ENCODE results near the gene HOXC13. TPM values are rescaled to one million over a fixed set of nuclear protein-coding genes. Genes with fewer than 3 reads are reported as not detected.

The HOXC13 gene
- polyA plus RNA-seq, 3 donors: 0.11 TPM; not detected in 2

DNA sequence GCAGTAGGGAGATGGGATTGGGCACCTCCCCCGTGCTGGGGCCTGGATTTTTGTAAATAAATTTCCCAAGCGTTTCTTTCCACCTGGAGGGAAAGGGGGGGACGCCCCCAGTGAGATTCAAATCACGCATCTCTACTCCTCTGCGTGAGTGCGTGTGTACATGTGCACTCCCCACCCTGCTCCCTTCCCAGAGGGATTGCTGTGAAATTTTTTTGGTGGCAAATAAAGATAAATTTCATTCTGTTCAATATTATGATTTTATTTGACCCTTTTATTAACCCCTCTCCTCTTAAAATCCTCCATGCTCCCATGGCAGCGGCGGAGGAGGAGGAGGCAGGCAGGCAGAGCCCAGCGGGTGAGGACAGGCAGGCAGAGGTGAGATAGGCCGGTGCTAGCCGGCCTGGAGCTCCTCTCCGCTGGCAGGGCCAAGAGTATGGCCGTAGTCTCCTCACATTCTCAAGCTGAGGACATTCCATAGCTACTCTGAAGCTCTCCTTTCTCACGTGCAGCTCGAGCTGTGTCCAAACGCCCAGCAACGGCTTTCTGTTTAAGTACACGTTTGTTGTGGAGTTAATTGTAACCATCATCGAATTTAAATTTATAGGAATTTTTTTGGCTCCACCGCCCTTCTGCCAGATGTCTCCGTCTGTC, 37.7 kb downstream of the HOXC13 start:
- DNase-seq (ENCODE audit: extremely low read depth in 1 of 11, low read depth in 9 of 11, low spot score in 4 of 11): no peak

DNA sequence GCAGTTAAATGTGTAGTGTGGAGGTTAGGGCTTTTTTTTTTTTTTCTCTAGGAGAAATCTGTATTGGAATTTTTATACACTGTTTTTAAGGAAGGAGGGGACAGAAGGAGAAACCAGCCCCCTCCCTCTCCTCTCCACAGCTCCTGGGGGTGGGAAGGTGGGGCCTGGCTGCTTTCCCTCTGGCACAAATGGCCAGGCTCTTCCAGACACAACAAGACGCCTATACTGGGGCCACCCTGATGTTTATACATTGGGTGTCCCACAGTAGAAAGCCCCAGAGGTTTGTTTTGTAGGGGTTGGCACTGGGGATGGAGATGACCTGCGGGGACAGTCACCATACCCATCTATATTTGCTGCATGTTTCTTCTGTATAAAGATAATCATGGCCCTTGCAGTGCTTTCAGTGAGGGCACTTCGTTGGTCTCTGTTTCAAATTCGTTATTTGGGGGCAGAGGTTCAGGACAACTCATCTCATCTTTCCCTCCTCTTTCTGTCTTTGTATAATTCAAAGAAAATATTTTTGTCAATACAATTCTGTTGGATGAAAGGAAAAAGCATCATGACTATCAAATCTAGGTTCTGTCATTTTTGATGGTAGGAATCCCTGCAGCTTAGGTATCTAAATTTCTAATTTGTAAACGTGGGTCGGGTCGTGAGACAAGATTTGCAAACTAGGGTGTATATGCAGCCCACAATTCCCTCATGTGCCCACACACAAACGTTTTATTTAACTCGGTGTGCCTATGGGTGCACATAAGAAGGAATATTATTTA, 38.4 kb downstream of the HOXC13 start:
- DNase-seq (ENCODE audit: extremely low read depth in 1 of 11, low read depth in 9 of 11, low spot score in 4 of 11): no peak

DNA sequence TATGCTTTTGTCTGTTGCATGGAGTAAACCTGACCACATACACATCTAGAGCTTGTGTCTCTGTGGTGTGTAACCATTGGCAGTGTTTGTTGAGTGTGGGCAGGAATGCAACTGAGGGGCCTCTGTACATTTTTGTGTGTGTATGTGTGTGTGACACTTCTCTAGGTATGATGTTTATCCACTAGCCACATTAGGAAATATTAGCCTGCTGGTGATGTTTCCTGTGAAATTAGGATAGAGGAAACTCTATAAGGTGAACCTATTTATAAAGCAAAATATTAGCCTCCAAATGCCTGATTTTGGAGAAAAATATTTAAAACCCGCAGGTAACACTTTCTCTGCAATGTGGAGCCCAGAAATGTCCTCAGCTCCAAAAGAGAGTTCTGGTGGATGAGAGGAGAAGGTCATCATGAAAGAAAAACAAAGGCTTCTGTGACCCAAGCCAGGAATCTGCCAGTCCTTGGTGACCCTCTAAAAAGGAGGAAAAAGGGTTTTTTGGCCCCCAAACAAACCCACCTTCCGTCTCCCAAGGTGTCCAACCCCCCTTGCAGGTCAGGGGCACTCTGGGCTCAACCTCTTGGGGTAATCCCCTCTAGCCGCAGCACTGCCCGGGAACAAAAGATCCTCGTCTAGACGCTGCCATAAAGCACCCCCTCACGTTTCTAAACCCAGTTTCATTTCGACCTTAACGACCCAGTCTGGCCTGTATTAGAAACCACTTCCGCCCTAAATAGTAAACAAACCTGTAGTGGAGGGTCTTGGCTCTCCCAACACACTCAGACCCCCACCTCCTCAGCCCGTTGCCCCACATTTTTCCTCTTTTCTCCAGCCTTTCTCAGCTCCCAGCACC, 39.2 kb downstream of the HOXC13 start:
- DNase-seq (ENCODE audit: extremely low read depth in 1 of 11, low read depth in 9 of 11, low spot score in 4 of 11): no peak

GRCh38 chr12:53978477-53979356, 40.1 kb downstream of the HOXC13 start:
- DNase-seq (ENCODE audit: extremely low read depth in 1 of 11, low read depth in 9 of 11, low spot score in 4 of 11): no peak

DNA sequence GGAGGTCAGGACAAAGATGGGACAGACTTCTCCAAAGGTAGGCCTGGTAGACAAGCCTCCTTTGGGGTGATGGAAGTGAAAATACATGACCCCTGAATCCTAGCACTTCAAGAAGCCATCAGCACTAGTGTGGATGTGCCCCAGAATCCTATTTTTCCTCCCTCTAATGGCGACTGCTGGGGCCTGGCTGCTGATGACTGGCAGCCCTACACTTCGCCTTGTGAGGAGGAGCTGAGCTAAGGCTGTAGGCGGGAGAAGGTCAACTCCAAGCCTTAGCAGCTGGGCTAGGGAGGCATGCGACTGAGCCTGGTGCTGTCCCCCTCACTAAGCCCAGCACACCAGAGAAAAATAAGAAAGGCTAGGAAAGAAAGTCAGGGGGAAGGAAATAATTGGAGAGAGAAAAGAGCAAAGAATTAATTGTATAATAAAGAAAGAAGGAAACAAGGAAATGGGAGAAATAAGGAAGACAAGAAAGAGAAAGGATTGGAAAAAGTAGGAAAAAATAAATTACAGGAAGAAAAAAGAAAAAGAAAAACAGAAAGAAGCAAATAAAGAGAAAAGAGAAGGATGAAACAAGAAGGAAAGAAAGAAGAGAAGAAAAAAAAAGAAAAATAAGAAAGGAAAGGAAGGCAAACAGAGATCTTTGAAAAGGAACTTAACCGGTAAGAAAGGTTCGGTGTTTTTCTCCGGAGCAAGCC, 41.6 kb downstream of the HOXC13 start:
- no peak for DNase-seq (ENCODE audit: extremely low read depth in 1 of 11, low read depth in 9 of 11, low spot score in 4 of 11)

DNA sequence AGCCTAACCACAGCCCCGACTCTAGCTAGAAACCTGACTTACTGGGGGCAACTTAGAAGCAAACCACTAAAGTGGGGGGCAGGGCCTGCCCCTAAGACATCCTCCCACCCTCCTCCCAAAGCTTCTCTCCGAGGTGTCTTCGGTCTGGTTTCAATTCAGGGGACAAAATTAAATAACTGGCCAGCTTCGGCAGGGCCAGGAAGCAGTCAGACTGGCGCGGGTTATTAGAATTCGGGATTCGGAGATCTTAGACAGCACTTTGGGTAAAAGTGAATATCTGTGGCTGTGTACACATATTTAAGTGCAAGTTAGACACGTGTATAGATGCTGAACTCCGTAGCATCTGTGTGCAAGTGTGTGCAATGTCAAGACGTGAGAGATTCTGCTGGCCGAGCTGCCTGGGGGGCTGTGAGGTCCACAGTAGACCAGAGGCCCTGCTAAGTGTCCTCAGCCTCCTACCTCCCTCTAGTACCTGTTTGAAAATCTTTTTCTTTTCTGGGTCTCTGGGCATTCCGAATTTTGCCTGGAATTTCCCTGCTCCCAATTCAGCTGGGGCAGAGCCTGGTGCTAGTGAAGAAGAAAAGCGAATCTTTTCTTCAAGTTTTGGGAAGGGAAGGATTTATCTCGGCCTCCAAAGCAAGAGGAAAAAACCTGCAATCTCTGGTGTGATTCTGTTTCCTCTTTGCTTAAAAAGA, 42.3 kb downstream of the HOXC13 start:
- DNase-seq (ENCODE audit: extremely low read depth in 1 of 11, low read depth in 9 of 11, low spot score in 4 of 11): no peak

DNA sequence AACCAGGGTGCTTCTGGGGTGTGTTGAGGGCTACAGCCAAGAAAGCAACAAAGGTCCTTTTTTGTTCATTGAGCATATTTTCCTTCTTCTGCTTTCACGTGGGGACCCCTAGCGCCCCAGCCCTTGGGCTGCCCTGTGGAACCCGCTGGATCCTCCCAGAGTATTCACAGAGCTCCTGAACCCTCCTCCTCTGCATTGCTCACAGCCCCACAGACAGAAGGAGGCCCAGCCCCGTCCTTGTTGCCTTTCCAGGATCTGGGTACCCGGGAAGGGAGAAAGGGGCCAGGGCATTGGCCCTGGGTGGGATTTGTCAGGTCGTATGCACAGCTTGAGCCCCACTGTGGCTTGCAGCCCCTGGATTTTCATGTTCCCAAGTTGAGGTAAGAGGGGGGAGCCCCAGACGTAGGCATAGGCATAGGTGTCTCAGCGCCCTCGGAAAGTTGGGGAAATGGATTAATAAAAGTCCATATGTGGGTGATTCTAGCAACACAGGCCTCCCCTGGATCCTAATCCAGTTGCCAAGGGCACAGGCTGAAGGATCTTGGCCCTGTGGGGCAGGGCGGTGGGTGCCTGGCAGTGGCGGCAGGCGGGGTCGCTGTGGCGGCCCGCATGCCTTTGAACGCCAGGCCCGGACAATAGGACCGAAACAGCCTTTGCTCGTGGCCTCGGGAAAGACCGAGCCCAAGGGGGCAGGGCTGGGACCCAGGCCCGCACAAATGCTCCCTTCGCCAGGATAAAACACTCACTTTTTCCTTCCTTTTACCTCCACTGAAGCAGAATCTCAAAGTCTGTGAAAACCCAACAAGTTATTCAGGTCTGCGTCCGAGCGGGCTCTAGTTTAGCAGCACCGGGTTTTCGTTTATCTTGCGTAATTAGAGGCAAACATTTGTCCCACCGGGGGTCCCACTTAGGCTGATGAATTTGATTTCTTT, 43.3 kb downstream of the HOXC13 start:
- DNase-seq (ENCODE audit: extremely low read depth in 1 of 11, low read depth in 9 of 11, low spot score in 4 of 11): no peak

GRCh38 chr12:53982648-53983567, 44.3 kb downstream of the HOXC13 start:
- no peak for DNase-seq (ENCODE audit: extremely low read depth in 1 of 11, low read depth in 9 of 11, low spot score in 4 of 11)

DNA sequence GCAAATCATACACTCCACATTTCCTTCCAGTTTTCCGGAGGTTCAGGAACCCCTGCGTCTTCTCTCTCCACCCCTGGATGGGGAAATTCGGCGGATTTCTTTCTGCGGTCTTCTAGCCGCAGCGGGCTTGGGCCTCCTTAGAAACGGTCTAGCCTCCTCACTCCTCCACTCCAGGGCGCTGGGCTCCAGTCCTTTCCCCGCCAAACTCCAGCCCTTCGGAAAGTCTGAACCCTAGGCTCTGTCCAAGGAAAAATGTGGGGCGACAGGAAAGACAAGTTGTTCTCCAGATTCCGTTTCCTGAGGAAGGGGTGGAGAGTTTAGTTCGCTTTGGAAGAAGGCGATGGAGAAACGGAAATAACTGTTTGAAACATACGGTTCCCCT, 44.9 kb downstream of the HOXC13 start:
- DNase-seq (ENCODE audit: extremely low read depth in 1 of 11, low read depth in 9 of 11, low spot score in 4 of 11): no peak

DNA sequence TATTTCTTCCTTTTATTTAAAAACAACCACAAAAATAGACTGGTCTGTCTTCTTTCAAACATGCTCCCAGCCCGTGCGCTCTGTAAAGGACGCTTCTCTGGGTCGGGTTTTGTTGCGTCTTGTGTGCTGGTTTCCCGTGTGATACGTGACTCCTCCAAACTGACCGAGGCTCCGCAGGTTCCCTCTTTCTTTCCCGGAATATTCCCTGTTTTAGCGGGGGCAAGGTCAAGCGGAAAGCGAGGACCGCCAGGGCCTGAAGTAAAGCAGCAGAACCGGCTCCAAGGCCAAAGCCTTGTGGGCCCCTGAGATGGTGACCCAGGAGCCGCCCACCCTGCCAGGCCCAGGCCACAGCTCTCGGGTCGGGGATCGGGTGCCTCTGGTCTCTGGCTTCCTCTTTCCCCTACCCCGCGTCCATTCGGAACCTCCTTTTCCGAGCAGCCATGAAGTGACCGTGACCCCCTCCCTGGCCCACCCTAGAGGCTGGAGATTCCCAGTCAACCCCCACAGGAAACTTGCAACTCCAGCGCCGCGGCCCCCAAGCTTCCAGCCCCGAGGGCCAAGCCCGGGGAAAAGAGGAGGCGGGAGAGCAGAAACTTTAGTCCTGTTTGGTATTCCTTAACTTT, 45.4 kb downstream of the HOXC13 start:
- no peak for DNase-seq (ENCODE audit: extremely low read depth in 1 of 11, low read depth in 9 of 11, low spot score in 4 of 11)

DNA sequence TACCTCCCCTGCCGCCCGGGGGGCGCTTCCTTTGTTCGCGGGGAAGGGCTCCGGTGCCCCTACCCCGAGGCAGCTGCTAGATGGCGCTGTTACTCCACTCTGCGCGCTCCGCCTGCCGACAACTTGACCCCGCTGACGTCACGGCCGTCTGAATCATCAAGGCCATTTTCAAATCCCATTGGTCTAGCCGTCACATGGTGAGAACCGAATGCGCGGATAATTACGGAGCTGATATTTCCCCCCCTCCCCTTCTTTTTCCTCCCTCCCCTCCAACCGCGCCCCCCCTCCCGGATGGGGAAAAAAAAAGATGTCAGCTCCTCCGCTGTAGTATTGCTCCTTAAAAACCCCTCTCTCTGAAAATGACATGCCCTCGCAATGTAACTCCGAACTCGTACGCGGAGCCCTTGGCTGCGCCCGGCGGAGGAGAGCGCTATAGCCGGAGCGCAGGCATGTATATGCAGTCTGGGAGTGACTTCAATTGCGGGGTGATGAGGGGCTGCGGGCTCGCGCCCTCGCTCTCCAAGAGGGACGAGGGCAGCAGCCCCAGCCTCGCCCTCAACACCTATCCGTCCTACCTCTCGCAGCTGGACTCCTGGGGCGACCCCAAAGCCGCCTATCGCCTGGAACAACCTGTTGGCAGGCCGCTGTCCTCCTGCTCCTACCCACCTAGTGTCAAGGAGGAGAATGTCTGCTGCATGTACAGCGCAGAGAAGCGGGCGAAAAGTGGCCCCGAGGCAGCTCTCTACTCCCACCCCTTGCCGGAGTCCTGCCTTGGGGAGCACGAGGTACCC, 46.5 kb downstream of the HOXC13 start, which contains the start of gene HOXC10:
Gene HOXC10, plus strand, starts transcription at position 246 of the 791 bp plus-strand sequence. Its CDS starts 114 bp downstream, at position 360.
- peak; percentile 97 to 99 (median 98) for DNase-seq (ENCODE audit: extremely low read depth in 1 of 11, low read depth in 9 of 11, low spot score in 4 of 11)

- DNase-seq (ENCODE audit: extremely low read depth in 1 of 11, low read depth in 9 of 11, low spot score in 4 of 11): no peak
These were observed 47.0 kb downstream of the HOXC13 start for GRCh38 chr12:53985692-53985993.

DNA sequence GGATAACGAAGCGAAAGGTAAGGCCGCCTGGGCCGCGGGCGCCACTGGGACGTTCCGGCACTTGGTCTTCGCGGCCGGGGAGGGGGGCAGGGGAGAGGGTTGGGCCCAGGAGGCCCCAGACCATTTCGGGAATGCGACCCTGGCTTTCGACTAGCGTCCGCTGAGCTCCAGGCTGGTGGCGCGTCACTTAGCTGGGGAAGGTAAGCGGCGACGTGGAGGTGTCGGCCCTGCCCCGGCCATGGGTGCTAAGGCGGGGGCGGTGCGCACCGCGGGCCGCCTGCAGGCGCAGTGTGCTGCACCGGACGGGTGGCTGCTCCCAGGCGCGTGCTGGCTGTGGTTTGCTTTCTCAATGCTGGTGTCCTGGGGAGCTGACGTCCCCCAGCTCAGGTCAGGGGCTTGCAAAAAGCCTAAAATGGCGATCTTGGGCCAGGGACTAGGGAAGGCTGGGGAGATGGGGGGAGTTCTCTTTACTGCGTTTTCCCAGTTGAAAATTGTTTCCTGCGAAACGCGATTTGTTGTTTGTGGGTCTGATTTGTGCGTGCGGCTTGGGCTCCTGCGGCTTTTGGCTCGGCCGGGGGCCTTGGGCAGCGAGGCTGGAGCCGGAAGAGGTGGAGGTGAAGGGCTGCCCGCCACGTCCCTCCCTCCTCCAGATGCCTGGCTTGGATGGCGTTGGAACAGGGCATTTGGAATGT, 47.5 kb downstream of the HOXC13 start:
- no peak for DNase-seq (ENCODE audit: extremely low read depth in 1 of 11, low read depth in 9 of 11, low spot score in 4 of 11)

All from renal cortex interstitium (tissue), 11 donors.